GM13977 (cell line): Measurements from ENCODE around the gene CHN2.
"Not testable (repeated sequence)": the region's sequence is repeated elsewhere in the genome, so short reads cannot be mapped to it uniquely, and the experiment has no call there.

Source experiments
- DNase-seq: peaks from one replicate; pipeline ENCODE4 v3.0.0; 2012; ENCODE audit warnings: low spot score
- CTCF ChIP-seq: IDR thresholded peaks from 2 replicates; pipeline ENCODE4 v1.5.1; 2012; ENCODE audit warnings: mild to moderate bottlenecking, control low read depth; ENCODE audit not compliant: insufficient read depth; ENCODE audit errors: extremely low read depth, missing control alignments
- in situ Hi-C: fragments of 300-500 bp; cut with MboI; formaldehyde crosslinking; loops from one replicate; pipeline ENCODE4 v1.12.0; 2022; ENCODE audit warnings: low sequenced_read_pairs, low pct_unique_long_range_greater_than_20kb, mixed read lengths, inconsistent platforms; ENCODE audit not compliant: unreplicated experiment

The CHN2 gene

GRCh38 chr7:29254591-29254990, 60.0 kb downstream of the CHN2 start:
- in situ Hi-C loops: no loop called here
- TF ChIP-seq CTCF: no peak
- no peak for DNase-seq

- DNase-seq: no peak
- in situ Hi-C loops: no loop called here
- TF ChIP-seq CTCF: no peak
These were observed 60.8 kb downstream of the CHN2 start for GRCh38 chr7:29255199-29255878.

- in situ Hi-C loops: no loop called here
- DNase-seq: no peak
- no peak for TF ChIP-seq CTCF
These were observed 61.5 kb downstream of the CHN2 start for GRCh38 chr7:29255906-29256692.

- TF ChIP-seq CTCF: no peak
These were observed 62.1 kb downstream of the CHN2 start for GRCh38 chr7:29256693-29257002.

GRCh38 chr7:29258951-29259350, 64.4 kb downstream of the CHN2 start:
- in situ Hi-C loops: no loop called here
- TF ChIP-seq CTCF: no peak

More at GRCh38 chr7:29256693-29257002, 62.1 kb downstream of the CHN2 start:
- no peak for DNase-seq
- in situ Hi-C loops: no loop called here

GRCh38 chr7:29262191-29262917, 67.8 kb downstream of the CHN2 start:
- TF ChIP-seq CTCF: no peak
- in situ Hi-C loops: no loop called here
- no peak for DNase-seq

More at GRCh38 chr7:29258951-29259350, 64.4 kb downstream of the CHN2 start:
- DNase-seq: no peak

GRCh38 chr7:29263601-29264207, 69.1 kb downstream of the CHN2 start:
- DNase-seq, in situ Hi-C loops: not testable (repeated sequence)
